ENCODE measurements around the gene VCAN.
"Not testable (repeated sequence)": the region's sequence is repeated elsewhere in the genome, so short reads cannot be mapped to it uniquely, and the experiment has no call there.

The VCAN gene

GRCh38 chr5:83471405-83472212, at the start of gene VCAN:
Gene VCAN, plus strand, starts transcription at chr5:83471744. Its CDS starts 11,775 bp downstream, at chr5:83483519.
- DNase-seq: no peak

DNA sequence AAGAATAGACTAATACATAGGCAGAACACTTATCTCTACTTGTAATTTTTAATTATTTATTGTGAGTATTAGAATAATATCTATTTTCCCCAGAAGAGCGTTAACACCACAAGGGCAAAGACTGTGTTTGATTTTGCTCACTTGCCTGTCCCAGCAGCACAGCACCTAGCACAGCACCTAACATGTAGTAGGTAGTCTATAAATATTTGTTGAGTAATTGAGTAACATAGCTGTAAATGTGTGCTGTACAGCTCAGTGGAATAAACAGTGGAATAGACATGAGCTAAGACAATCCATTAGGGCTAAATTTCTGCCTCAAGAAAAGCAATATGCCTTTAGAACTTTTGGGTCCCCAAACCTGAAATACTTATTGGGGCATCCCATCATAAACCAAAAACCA, 49.3 kb upstream of the VCAN start:
- no peak for DNase-seq

DNA sequence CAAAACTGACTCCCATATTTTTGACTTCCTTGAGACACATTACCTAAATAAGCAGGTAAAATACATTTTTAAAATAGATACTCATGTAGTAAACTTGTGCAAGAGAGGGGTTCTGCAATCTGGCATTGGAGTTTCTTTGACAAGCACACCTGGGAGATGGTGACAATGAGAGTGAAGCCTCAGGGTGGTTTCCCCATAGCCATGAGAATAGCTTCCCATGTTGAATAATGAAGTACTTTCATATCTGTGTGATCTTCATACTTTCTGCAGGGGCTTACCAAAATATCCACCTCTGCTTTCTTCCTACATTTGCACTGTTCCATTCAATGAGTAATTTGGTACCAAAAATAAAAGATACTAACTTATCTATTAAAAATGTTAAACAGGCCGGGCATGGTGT, 44.7 kb upstream of the VCAN start:
- no peak for DNase-seq

DNA sequence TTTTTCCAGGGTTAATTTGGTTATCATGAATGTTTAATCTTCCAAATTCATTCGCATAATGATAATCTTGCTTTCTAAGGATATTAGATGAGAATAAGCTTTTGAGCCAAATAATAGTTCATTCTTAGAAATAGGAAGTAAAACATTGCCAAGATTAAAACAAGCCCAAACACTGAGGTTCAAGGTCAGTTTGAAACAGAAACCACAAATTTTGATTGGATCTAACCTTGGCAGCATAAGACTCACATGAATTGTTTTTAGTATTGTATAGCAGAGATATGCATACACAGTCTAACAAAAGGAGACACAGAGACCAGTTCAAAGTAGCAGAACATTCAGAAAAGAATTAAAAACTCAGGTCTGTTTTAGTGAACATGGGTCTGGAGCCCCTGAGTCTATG, 43.4 kb upstream of the VCAN start:
- DNase-seq: no peak

DNA sequence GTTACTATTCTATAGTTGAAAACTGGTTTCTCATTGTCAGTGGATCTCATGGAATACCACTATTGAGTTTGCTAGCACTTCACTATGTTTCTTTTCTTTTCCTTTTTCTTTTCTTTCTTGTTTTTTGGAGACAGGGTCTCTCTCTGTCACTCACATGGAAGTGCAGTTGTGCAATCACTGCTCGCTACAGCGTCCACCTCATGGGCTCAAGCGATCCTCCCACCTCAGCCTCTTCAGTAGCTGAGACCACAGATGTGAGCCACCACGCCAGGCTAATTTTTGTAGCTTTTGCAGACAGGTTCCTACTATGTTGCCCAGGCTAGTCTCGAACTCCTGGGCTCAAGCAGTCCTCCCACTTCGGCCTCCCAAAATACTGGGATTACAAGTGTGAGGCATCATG, 42.7 kb upstream of the VCAN start:
- DNase-seq: no peak

- DNase-seq: peak; percentile 31
These were observed 41.2 kb upstream of the VCAN start for GRCh38 chr5:83430130-83431010.

DNA sequence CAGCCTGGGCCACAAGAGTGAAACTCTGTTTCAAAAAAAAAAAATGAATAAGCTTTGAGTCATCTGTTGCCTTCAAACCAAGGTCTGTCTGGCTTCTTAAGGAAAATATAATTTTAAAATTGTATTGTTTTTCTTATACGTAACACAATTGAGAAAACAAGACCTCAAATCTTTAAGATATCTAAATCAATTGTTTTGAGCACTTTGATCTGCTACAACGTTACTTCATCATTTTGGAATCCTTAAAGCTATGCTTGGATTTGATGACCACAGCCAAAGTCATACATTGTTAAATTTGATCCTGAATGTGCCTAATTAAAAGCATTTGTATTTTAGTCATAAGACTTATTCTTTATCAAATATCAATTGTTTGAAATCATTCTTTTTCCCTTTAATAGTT, 37.7 kb upstream of the VCAN start:
- DNase-seq: no peak

- no peak for DNase-seq
These were observed 36.6 kb upstream of the VCAN start for GRCh38 chr5:83434946-83435345.

DNA sequence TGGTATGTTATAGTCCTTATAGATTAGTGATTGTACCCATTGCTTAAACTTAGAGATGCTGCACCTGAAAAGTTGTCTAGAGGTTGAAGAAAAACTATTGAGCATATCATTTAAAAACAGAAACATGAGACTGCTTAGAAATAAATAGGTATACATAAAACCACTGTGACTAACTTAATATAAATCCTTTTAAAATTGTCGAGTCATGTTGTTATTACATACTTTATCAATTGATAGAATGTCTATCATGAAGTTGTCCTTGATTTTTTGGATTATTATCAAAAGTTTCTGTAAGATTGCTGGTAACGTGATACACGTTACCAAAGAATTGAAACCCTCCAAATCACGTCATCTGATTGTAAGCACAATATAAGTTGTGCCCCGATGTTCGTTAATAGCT, 35.3 kb upstream of the VCAN start:
- DNase-seq: no peak

GRCh38 chr5:83437697-83438096, 33.8 kb upstream of the VCAN start:
- DNase-seq: not testable (repeated sequence)

DNA sequence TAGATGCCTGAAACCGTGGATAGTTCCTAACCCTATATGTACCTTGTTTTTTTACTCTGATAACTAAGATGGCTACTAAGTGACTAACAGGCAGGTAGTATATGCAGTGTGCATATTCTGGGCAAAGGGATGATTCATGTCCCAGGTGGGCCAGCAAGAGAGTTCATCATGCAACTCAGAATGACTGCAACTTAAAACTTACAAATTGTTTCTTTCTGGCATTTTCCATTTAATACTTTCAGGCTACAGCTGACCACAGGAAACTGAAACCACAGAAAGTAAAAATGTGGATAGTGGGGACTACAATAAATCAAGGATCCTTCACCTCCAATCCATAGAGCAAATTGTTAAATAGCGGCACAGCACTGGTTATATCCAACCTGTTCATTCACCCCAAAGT, 30.7 kb upstream of the VCAN start:
- no peak for DNase-seq

DNA sequence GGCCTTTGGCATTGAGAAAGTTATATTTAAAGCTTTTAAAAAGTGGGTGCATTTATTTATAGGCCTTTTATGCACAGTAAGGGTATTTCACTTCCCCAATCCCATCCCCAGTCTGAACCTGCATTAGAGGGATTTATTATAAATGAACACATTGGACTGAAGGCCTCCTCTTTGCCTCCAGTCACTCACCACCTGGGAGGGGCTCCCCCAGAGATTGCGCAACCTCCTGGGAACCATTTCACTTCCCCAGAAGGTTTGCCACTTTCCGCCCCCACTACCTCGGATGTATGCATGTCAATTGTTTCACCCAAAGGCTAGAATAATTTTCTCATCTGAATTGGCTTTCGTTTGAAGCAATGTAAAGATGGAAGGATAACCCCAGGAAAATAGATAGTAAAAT, 29.8 kb upstream of the VCAN start:
- DNase-seq: no peak

- DNase-seq: no peak
These were observed 28.0 kb upstream of the VCAN start for GRCh38 chr5:83443534-83443933.

- DNase-seq: no peak
These were observed 27.1 kb upstream of the VCAN start for GRCh38 chr5:83444445-83444844.

- no peak for DNase-seq
These were observed 25.1 kb upstream of the VCAN start for GRCh38 chr5:83446253-83446947.

DNA sequence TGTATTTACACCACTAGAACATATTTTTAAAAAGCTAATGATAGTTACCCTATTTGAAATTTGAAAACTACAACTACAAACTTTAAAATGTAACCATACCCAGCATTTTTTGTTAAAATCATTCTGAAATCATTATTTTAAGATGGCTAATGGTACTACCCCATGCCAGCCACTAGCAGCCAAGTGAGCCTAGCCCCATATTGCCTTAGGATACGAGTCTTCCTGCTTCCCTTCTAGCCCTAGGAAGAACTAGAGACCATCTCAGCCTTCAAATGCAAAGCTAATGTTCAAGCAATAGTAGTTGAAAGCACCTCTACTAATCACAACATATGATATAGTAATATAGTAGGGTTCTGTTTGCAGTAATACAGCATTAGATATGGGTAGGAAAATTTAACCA, 24.0 kb upstream of the VCAN start:
- no peak for DNase-seq

DNA sequence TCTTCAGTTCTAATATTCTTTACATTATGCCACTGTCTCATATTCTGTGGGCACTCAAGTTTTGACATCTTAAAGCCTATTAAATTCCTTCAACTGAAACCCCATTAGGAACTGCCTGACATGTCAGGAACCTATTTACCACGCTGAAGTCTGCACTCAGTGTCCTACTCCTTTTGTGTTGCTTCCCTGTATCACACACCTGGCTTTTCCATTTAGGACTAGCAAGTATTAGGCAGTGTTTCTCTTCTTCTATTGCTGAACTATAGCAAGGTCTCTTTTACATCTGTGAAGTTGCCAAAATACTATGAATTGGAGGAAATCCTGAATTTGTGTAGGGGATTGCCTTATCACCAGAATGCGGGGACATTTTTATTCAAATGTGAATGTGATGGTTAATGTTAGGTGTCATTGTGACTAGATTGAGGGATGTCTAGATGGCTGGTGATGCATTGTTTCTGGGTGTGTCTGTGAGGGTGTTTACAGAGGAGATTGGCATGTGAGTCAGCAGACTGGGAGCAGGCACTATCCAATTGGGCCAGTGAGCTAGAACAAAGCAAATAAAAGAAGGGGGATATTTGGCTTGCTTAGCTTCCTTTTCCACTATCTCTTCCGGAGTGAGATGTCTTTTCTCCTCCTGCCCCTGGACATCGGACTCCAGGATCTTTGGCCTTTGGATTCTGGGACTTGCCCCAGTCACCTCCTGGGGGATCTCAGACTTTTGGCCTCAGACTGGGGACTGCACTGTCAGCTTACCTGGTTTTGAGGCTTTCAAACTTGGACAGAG, 21.2 kb upstream of the VCAN start:
- DNase-seq: no peak

- DNase-seq: no peak
These were observed 20.6 kb upstream of the VCAN start for GRCh38 chr5:83450967-83451248.

DNA sequence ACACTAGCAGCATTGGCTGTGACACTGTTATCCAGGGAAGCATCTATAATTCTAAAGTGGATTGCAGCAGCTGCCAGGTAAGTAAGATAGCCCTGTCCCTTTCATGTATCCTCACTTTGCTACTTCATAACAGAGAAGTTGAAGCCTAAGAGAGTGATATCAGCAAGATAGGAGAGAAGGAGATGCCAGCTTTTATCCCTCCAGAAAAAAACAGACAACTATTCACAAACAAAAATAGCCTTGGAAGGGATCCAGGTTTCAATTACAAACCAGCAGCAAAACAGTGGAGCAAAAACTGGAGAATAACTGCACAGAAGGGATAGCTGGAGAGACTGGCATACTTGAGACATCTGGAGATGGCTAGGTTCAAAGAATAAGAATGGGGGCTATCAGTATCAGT, 19.6 kb upstream of the VCAN start:
- DNase-seq: no peak

DNA sequence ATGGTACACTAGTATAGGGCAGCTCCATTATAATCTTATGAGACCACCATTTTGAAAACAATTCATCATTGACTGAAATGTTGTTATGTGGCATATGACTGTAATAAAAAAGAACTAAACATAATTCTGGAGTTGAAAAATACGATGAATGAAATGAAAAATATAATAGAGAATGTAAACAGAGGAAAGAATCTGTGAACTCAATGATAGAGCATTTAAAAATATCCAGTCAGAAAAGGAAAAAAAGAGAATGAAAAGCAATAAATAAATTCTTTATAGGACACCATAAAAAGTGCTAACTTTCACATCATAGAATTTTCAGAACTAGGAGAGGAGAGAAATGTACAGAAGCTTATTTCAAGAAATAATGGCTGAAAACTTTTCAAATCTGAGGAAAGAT, 17.6 kb upstream of the VCAN start:
- no peak for DNase-seq

DNA sequence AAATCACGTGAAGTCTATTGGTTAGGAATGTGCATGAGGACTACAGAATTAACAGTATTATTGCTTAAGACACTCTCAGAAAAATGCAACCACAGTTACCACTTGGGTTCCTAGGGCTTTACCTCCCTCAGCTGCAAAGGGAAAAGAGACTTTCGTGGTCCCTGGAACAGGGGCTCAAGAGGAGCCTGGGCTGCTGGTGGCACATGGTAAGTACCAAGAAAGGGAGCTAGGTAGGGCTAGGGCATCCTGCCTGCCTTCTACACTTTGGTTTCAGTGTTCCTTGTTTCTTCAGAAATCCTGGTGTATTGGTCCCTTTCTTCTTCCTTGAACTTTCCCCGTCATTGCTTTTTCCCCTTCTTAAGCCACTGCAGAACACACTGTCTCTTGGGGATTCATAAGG, 7.3 kb upstream of the VCAN start:
- DNase-seq: no peak

DNA sequence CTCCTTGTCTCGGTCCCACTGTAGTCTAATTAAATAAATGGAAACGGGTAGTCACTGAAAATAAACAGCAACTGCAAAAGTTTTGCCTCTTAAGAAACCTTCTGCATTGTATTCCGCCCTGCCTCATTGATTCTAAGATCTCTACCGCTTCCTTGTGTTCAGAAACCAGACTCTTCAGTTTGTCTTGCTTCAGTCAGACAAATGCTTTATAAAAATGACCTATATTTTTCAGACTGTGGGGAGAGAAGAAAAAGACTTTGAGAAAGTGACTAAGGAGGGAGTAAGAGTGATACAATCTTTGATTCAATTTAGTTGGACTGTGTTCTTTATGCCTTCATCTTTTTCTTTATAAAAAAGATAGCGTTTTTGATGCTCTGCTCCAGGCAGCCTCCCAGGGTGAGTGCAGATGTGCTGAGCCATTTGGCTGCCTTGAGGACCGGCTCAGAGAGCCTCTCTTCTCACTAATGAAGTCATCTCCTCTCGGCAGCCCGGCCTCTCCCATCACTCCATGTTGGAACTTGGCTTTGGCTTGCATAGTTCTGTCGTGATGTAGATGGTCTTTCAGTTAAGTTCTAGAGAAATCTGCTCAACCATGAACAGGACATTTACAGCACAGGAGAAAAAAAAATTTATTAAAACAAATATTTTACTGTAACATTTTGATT, 4.0 kb upstream of the VCAN start:
- no peak for DNase-seq

DNA sequence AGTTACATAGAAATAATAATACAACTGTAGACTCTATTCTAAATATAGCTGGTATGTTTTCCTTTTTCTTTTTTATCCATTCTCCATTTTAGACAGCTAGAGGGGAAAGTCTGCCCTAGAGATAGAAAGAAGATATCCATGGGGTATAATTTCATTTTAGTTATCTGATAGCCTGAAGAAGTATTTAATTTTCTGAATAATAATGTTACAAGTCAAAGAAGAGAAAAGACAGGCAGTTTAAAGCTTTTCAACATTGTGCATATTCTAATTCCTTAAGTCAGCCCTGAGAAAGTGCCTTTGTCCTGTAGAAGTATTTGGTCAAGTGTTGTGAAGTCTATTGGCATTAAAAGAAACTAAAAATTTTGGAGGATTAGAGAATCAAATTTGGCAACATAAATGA, 2.5 kb upstream of the VCAN start:
- DNase-seq: no peak
